Measurements from ENCODE around the gene AQP7. TPM values are rescaled to one million over a fixed set of nuclear protein-coding genes. Genes with fewer than 3 reads are reported as not detected.
"Not testable (repeated sequence)": the region's sequence is repeated elsewhere in the genome, so short reads cannot be mapped to it uniquely, and the experiment has no call there.

Gene AQP7
- total RNA-seq, 1 donor from 2014 or later = not detected

GRCh38 chr9:33434317-33435105 is 32.1 kb upstream of the AQP7 start:
- DNase-seq (ENCODE audit: low read depth, low spot score) = no peak

- no peak for DNase-seq (ENCODE audit: low read depth, low spot score)
Observed at GRCh38 chr9:33433871-33434270, 31.5 kb upstream of the AQP7 start.

GRCh38 chr9:33431420-33431819 is 29.1 kb upstream of the AQP7 start:
- DNase-seq (ENCODE audit: low read depth, low spot score) = no peak

GRCh38 chr9:33430942-33431341 is 28.6 kb upstream of the AQP7 start:
- DNase-seq (ENCODE audit: low read depth, low spot score) = no peak

- DNase-seq (ENCODE audit: low read depth, low spot score) = no peak
Observed at GRCh38 chr9:33429256-33429985, 27.1 kb upstream of the AQP7 start.

GRCh38 chr9:33426843-33427293 is 24.5 kb upstream of the AQP7 start:
- no peak for DNase-seq (ENCODE audit: low read depth, low spot score)

- DNase-seq (ENCODE audit: low read depth, low spot score) = no peak
Observed at GRCh38 chr9:33425128-33425533, 22.8 kb upstream of the AQP7 start.

- DNase-seq (ENCODE audit: low read depth, low spot score) = not testable (repeated sequence)
Observed at GRCh38 chr9:33424492-33424891, 22.1 kb upstream of the AQP7 start.

GRCh38 chr9:33424043-33424442 is 21.7 kb upstream of the AQP7 start:
- not testable (repeated sequence) for DNase-seq (ENCODE audit: low read depth, low spot score)

- DNase-seq (ENCODE audit: low read depth, low spot score) = no peak
Observed at GRCh38 chr9:33419708-33420303, 17.4 kb upstream of the AQP7 start.

- DNase-seq (ENCODE audit: low read depth, low spot score) = no peak
Observed at GRCh38 chr9:33418090-33418489, 15.7 kb upstream of the AQP7 start.

GRCh38 chr9:33416996-33417395 is 14.6 kb upstream of the AQP7 start:
- DNase-seq (ENCODE audit: low read depth, low spot score) = no peak

GRCh38 chr9:33415501-33416038 is 13.2 kb upstream of the AQP7 start:
- DNase-seq (ENCODE audit: low read depth, low spot score) = peak; percentile 7

- no peak for DNase-seq (ENCODE audit: low read depth, low spot score)
Observed at GRCh38 chr9:33414889-33415500, 12.6 kb upstream of the AQP7 start.

GRCh38 chr9:33414268-33414667 is 11.9 kb upstream of the AQP7 start:
- no peak for DNase-seq (ENCODE audit: low read depth, low spot score)

- DNase-seq (ENCODE audit: low read depth, low spot score) = no peak
Observed at GRCh38 chr9:33408087-33408486, 5.7 kb upstream of the AQP7 start.

GRCh38 chr9:33407061-33407460 is 4.7 kb upstream of the AQP7 start:
- DNase-seq (ENCODE audit: low read depth, low spot score) = no peak

- DNase-seq (ENCODE audit: low read depth, low spot score) = no peak
Observed at GRCh38 chr9:33404788-33405362, 2.5 kb upstream of the AQP7 start.

GRCh38 chr9:33403941-33404787 is 1.8 kb upstream of the AQP7 start:
- no peak for DNase-seq (ENCODE audit: low read depth, low spot score)

GRCh38 chr9:33401809-33402208 is 559 bp downstream of the AQP7 start:
- not testable (repeated sequence) for DNase-seq (ENCODE audit: low read depth, low spot score)
